Measurements from ENCODE around the gene SLC17A2. TPM values are rescaled to one million over a fixed set of nuclear protein-coding genes. Genes with fewer than 3 reads are reported as not detected.

SLC17A2 gene, protein sequence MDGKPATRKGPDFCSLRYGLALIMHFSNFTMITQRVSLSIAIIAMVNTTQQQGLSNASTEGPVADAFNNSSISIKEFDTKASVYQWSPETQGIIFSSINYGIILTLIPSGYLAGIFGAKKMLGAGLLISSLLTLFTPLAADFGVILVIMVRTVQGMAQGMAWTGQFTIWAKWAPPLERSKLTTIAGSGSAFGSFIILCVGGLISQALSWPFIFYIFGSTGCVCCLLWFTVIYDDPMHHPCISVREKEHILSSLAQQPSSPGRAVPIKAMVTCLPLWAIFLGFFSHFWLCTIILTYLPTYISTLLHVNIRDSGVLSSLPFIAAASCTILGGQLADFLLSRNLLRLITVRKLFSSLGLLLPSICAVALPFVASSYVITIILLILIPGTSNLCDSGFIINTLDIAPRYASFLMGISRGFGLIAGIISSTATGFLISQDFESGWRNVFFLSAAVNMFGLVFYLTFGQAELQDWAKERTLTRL
- not detected for total RNA-seq
- not detected for polyA plus RNA-seq
- long read RNA-seq, donor 1, result 0 reads
- long read RNA-seq, donor 2, result 0 reads

DNA sequence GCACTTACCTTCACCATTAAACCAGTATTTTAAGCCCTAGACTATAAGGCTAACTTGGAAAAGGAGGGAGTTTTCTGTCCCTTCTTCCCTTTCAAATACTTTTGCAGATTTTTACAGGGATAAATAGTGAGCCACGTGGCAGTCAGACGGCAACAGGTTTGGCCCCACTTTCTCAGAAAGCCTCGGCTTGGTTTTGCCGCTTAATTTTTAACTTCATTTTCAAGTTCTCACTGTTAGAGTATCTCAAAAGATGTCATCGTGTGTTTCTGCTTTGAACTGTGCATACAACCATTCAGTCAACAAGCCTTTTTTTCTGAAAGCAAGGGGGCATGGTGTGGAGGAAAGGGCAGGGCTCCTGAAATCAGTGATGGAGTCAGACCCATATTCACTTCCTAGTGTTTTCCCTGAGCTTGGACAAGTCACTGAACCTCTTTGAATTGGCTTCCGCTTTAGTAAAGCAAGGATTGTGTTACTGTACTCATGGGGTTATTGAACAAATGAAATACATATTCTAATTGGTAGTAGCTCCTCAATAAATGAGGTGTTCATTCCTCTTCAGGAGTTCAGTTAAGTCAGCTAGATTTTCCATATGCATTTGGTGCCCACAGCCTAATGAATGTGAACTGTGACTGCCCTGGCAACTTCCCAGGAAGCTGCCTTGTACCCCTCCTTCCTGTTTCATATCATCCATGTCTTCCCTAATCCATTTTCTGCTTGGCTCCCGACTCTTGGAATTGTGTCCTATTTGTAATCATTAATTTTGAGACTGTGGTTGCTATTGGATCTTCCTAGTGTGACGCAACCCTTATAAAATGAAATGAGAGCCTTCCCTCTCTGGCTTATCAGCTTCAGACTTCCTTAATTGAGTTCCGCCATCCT lies at the start of gene SLC17A2:
Gene SLC17A2 (minus strand): TSS at position 160 of the 879 bp plus-strand sequence. CDS start 4,895 bp downstream, outside the sequence.
- no peak for DNase-seq

DNA sequence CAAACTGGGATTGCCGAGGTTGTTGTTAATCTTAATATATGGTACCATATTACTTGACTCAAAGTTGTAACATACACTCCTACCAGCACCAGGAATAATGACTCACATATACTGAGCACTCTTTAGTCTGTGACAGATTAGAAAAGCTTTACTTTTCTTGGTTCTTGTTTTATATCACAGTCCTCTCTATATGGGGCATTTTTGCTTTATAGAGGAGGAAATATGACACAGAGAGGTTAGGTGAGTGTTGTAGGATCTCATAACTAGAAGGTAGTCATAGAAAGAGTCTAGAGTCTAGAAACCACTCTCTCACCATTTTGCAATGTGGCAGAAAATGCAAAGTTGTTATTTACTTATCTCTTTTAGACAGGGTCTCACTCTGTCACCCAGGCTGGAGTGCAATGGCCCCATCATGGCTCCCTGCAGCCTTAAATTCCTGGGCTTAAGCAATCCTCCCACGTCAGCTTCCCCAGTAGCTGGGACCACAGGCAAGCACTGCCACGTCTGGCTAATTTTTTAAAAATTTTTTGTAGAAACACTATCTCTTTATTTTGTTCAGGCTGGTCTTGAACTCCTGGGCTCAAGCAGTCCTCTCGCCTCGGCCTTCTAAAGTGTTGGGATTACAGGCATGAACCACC lies 45.6 kb upstream of the SLC17A2 start:
- no peak overlapping the region for H3K27ac ChIP-seq (ENCODE audit: low read depth in 1 of 2, low read length in 2 of 2)
- no peak for ATAC-seq (ENCODE audit: low FRiP score)
- 86% methylated on average over 5 of the region's 5 CpGs for WGBS, 2 donors
- intact Hi-C loops (cut with DNase I), result no loop called here
- no peaks in the 10 kb centered on the region for H3K27me3 ChIP-seq (ENCODE audit: control insufficient read depth in 1 of 2, insufficient read depth in 2 of 2, low read length in 1 of 2)
- no peak for DNase-seq
- peaks cover under 1 to 7% of the 10 kb centered on the region in 2 donors for H3K4me1 ChIP-seq (ENCODE audit: control insufficient read depth in 1 of 2, insufficient read depth in 2 of 2, low read length in 2 of 2)
- no peaks in the 10 kb centered on the region for H3K9me3 ChIP-seq (ENCODE audit: control insufficient read depth, low read length)
- peaks cover 6 to 15% of the 10 kb centered on the region in 2 donors for H3K36me3 ChIP-seq (ENCODE audit: control insufficient read depth in 1 of 2, insufficient read depth in 2 of 2, low read length in 1 of 2)
- H3K4me3 ChIP-seq (ENCODE audit: low read length in 2 of 2), result no peak overlapping the region

More for the DNA sequence above, at the start of gene SLC17A2:
- Histone ChIP-seq H3K4me3 (ENCODE audit: low read length in 2 of 2) (no peak within 1 kb of the TSS), H3K9me3 (ENCODE audit: control insufficient read depth, low read length) (no peaks in the 10 kb centered on the region), H3K27me3 (ENCODE audit: control insufficient read depth in 1 of 2, insufficient read depth in 2 of 2, low read length in 1 of 2) (no peaks in the 10 kb centered on the region), H3K27ac (ENCODE audit: low read depth in 1 of 2, low read length in 2 of 2) (no peak within 1 kb of the TSS), H3K36me3 (ENCODE audit: control insufficient read depth in 1 of 2, insufficient read depth in 2 of 2, low read length in 1 of 2) (no peaks in the 10 kb centered on the region), H3K4me1 (ENCODE audit: control insufficient read depth in 1 of 2, insufficient read depth in 2 of 2, low read length in 2 of 2) (no peaks in the 10 kb centered on the region)
- 91 to 92% methylated on average over 9 of the region's 9 CpGs for WGBS, 2 donors
- ATAC-seq (ENCODE audit: low FRiP score), result no peak
- intact Hi-C loops (cut with DNase I), result no loop called here

DNA sequence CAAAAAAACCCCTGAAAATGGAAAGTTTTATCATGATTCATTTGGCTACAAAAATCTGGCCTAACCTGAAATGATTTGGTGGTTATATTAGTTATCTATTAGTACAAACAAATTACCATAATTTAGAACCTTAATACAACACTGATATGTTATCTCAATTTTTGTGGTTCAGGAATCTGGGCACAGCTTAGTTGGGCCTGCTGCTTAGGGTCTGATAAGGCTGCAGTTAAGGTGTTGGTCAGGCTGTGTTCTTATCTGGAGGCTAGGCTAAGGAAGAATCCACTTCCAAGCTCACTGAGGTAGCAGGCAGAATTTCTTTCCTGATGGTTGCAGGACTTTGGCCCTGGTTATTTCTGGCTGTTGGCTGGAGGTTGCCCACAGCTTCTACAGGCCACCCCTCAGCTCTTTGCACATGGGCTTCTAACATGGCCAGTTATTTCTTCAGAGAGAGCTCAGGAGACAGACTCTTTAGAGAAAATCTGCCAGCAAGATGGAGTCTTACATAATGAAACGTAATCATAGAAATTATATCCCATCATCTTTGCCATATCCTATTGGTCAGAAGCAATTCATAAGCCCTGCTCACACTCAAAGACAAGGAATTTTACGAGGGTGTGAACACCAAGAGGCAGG lies 43.5 kb upstream of the SLC17A2 start:
- Histone ChIP-seq H3K27ac (ENCODE audit: low read depth in 1 of 2, low read length in 2 of 2) (no peak overlapping the region), H3K9me3 (ENCODE audit: control insufficient read depth, low read length) (no peaks in the 10 kb centered on the region), H3K36me3 (ENCODE audit: control insufficient read depth in 1 of 2, insufficient read depth in 2 of 2, low read length in 1 of 2) (peaks cover 6 to 13% of the 10 kb centered on the region in 2 donors), H3K4me3 (ENCODE audit: low read length in 2 of 2) (no peak overlapping the region), H3K27me3 (ENCODE audit: control insufficient read depth in 1 of 2, insufficient read depth in 2 of 2, low read length in 1 of 2) (no peaks in the 10 kb centered on the region), H3K4me1 (ENCODE audit: control insufficient read depth in 1 of 2, insufficient read depth in 2 of 2, low read length in 2 of 2) (peaks cover 2 to 7% of the 10 kb centered on the region in 2 donors)
- no peak for DNase-seq
- 93 to 96% methylated on average over 2 of the region's 2 CpGs for WGBS, 2 donors
- no peak for ATAC-seq (ENCODE audit: low FRiP score)
- intact Hi-C loops (cut with DNase I), result no loop called here

DNA sequence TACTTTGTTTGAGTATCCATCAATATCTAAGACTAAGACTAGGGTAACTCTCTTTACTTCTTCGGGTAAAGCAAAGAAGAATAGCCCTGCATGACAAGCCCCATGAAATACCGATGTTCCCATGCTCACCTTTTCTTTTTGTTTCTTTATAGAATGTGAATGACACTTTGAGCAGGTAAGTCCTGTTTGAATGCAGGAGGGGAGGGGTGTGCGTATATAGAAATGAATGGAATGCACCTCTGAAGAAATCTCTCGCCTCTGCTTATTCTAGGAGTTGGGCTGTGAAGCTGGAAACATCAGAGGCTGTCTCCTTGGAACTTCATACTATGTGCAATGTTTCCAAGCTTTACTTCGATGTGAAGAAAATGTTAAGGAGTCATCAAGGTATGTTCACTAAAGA lies 42.4 kb upstream of the SLC17A2 start:
- Histone ChIP-seq H3K4me1 (ENCODE audit: control insufficient read depth in 1 of 2, insufficient read depth in 2 of 2, low read length in 2 of 2) (peaks cover 3 to 8% of the 10 kb centered on the region in 2 donors), H3K4me3 (ENCODE audit: low read length in 2 of 2) (no peak overlapping the region), H3K27me3 (ENCODE audit: control insufficient read depth in 1 of 2, insufficient read depth in 2 of 2, low read length in 1 of 2) (no peaks in the 10 kb centered on the region), H3K36me3 (ENCODE audit: control insufficient read depth in 1 of 2, insufficient read depth in 2 of 2, low read length in 1 of 2) (peaks cover 4 to 13% of the 10 kb centered on the region in 2 donors), H3K9me3 (ENCODE audit: control insufficient read depth, low read length) (no peaks in the 10 kb centered on the region), H3K27ac (ENCODE audit: low read depth in 1 of 2, low read length in 2 of 2) (no peak overlapping the region)
- 89 to 93% methylated on average over 5 of the region's 5 CpGs for WGBS, 2 donors
- ATAC-seq (ENCODE audit: low FRiP score) (no peak), DNase-seq (no peak)
- intact Hi-C loops (cut with DNase I), result no loop called here

DNA sequence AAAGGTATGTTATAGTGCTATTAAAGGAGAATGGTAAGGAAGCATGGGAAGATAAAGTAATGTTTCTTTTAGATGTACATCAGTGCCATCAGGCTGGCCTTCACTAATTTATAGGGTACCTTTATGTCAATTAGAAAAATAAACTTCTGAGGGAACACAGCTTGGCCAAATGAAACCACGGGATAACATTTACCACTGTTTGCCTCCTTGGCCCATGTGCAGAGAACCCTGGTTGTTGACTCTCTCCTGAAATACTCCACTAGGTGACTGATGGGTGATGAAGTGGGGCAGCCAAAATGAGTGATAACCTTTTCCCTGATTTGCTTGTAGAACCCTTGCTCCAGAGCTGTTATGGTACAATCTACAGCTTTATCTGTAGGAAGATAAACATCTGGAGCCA lies 41.6 kb upstream of the SLC17A2 start:
- peaks cover 4 to 13% of the 10 kb centered on the region in 2 donors for H3K36me3 ChIP-seq (ENCODE audit: control insufficient read depth in 1 of 2, insufficient read depth in 2 of 2, low read length in 1 of 2)
- peak overlapping the region in 1 of 2 donors; percentile 75 for H3K27ac ChIP-seq (ENCODE audit: low read depth in 1 of 2, low read length in 2 of 2)
- no peaks in the 10 kb centered on the region for H3K27me3 ChIP-seq (ENCODE audit: control insufficient read depth in 1 of 2, insufficient read depth in 2 of 2, low read length in 1 of 2)
- H3K4me1 ChIP-seq (ENCODE audit: control insufficient read depth in 1 of 2, insufficient read depth in 2 of 2, low read length in 2 of 2), result peaks cover 7 to 8% of the 10 kb centered on the region in 2 donors
- no peak for ATAC-seq (ENCODE audit: low FRiP score)
- no peak for DNase-seq
- WGBS, 2 donors, result 32 to 54% methylated on average over 1 of the region's 1 CpG
- H3K4me3 ChIP-seq (ENCODE audit: low read length in 2 of 2), result no peak overlapping the region
- intact Hi-C loops (cut with DNase I), result no loop called here
- no peaks in the 10 kb centered on the region for H3K9me3 ChIP-seq (ENCODE audit: control insufficient read depth, low read length)

DNA sequence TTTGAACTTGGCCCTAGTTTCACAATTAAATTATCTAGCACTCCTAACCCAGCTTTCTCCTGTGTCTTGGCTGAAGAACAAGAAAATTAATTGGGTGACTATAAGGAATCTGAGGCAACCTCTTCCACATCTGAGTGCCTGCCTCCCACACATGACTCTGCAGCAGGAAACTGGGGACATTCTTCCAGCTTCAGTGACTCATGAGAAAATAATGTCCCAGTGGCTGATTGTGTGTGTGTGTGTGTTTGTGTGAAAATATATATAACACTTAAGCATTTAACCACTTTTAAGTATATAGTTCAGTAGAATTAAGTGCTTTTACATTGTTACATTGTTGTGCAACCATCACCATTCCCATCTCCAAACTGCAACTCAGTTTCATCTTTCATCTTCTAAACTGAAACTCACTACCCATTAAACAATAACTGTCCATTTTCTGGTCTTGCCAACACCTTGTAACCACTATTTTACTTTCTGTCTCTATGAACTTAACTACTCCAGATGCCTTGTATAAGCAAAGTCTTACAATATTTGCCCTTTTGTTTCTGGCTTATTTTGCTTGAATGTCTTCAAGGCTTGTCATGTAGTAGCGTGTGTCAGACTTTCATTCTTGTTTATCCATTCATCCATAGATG lies 40.8 kb upstream of the SLC17A2 start:
- intact Hi-C loops (cut with DNase I), result no loop called here
- ATAC-seq (ENCODE audit: low FRiP score), result peak; percentile 83
- DNase-seq, result peak; percentile 55 to 74
- Histone ChIP-seq H3K27me3 (ENCODE audit: control insufficient read depth in 1 of 2, insufficient read depth in 2 of 2, low read length in 1 of 2) (no peaks in the 10 kb centered on the region), H3K36me3 (ENCODE audit: control insufficient read depth in 1 of 2, insufficient read depth in 2 of 2, low read length in 1 of 2) (peaks cover 4 to 10% of the 10 kb centered on the region in 2 donors), H3K4me3 (ENCODE audit: low read length in 2 of 2) (peak overlapping the region in 1 of 2 donors; percentile 26), H3K27ac (ENCODE audit: low read depth in 1 of 2, low read length in 2 of 2) (peak overlapping the region in 1 of 2 donors; percentile 82), H3K9me3 (ENCODE audit: control insufficient read depth, low read length) (no peaks in the 10 kb centered on the region), H3K4me1 (ENCODE audit: control insufficient read depth in 1 of 2, insufficient read depth in 2 of 2, low read length in 2 of 2) (peaks cover 8 to 9% of the 10 kb centered on the region in 2 donors)
- WGBS, 2 donors, result 66 to 67% methylated on average over 1 of the region's 1 CpG

DNA sequence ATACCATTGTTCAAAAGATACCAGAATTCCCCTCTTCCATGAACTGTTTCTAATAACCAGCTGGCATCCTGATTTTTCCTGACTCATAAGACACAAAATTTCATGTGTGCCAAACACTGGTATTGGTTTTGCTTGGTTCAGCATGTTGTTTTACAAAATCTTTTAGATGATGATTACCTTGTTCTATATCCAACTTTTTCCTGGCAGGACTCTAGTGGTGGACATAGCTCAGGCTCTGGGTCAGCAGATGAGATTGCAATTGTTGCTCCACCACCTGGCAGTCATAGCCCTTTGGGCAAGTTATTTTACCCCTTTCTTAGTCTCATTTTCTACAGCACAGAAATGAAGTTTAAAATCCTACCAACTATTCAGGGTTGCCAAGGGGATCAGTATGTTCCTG lies 38.3 kb upstream of the SLC17A2 start:
- DNase-seq, result no peak
- H3K4me1 ChIP-seq (ENCODE audit: control insufficient read depth in 1 of 2, insufficient read depth in 2 of 2, low read length in 2 of 2), result peaks cover 8 to 19% of the 10 kb centered on the region in 2 donors
- peaks cover 0 to 5% of the 10 kb centered on the region in 2 donors for H3K36me3 ChIP-seq (ENCODE audit: control insufficient read depth in 1 of 2, insufficient read depth in 2 of 2, low read length in 1 of 2)
- ATAC-seq (ENCODE audit: low FRiP score), result no peak
- H3K27me3 ChIP-seq (ENCODE audit: control insufficient read depth in 1 of 2, insufficient read depth in 2 of 2, low read length in 1 of 2), result no peaks in the 10 kb centered on the region
- intact Hi-C loops (cut with DNase I), result no loop called here
- no peaks in the 10 kb centered on the region for H3K9me3 ChIP-seq (ENCODE audit: control insufficient read depth, low read length)
- no peak overlapping the region for H3K4me3 ChIP-seq (ENCODE audit: low read length in 2 of 2)
- H3K27ac ChIP-seq (ENCODE audit: low read depth in 1 of 2, low read length in 2 of 2), result no peak overlapping the region
